Activated CD8-positive, alpha-beta memory T cell treated with anti-CD3 and anti-CD28 coated beads, Interleukin-2, amount 50 U/mL, for 24 hours (primary cell): ENCODE measurements around the gene MGRN1.

Experiments used
- DNase-seq: peaks from one replicate; pipeline ENCODE4 v3.0.0-alpha.2; 2020; ENCODE audit errors: extremely low read depth

The MGRN1 gene

GRCh38 chr16:4675864-4676786 is 51.5 kb downstream of the MGRN1 start:
- DNase-seq, result peak; percentile 45

GRCh38 chr16:4676831-4677230 is 52.2 kb downstream of the MGRN1 start:
- no peak for DNase-seq

GRCh38 chr16:4677390-4677789 is 52.8 kb downstream of the MGRN1 start:
- DNase-seq, result no peak

- DNase-seq, result no peak
Measured at GRCh38 chr16:4677994-4678393, 53.4 kb downstream of the MGRN1 start.

- DNase-seq, result no peak
Measured at GRCh38 chr16:4678596-4678995, 54.0 kb downstream of the MGRN1 start.

GRCh38 chr16:4679156-4679849 is 54.7 kb downstream of the MGRN1 start:
- DNase-seq, result no peak

GRCh38 chr16:4679850-4680636 is 55.4 kb downstream of the MGRN1 start:
- no peak for DNase-seq

GRCh38 chr16:4680673-4681470 is 56.2 kb downstream of the MGRN1 start:
- no peak for DNase-seq

- no peak for DNase-seq
Measured at GRCh38 chr16:4681471-4682083, 57.0 kb downstream of the MGRN1 start.

GRCh38 chr16:4682084-4682591 is 57.5 kb downstream of the MGRN1 start:
- DNase-seq, result no peak

GRCh38 chr16:4682616-4683254 is 58.1 kb downstream of the MGRN1 start:
- DNase-seq, result no peak

GRCh38 chr16:4683255-4684057 is 58.8 kb downstream of the MGRN1 start:
- no peak for DNase-seq

GRCh38 chr16:4684058-4684715 is 59.6 kb downstream of the MGRN1 start:
- DNase-seq, result no peak

- DNase-seq, result no peak
Measured at GRCh38 chr16:4684763-4685162, 60.1 kb downstream of the MGRN1 start.

GRCh38 chr16:4685292-4685691 is 60.7 kb downstream of the MGRN1 start:
- DNase-seq, result no peak

GRCh38 chr16:4685776-4686496 is 61.3 kb downstream of the MGRN1 start:
- DNase-seq, result no peak

GRCh38 chr16:4686497-4687210 is 62.0 kb downstream of the MGRN1 start:
- DNase-seq, result no peak

GRCh38 chr16:4687416-4687815 is 62.8 kb downstream of the MGRN1 start:
- DNase-seq, result no peak
